HG02970 (cell line): ENCODE data around the gene DALRD3.

Experiments
- ATAC-seq: cut with Tn5 transposase; IDR thresholded peaks from one replicate; pipeline ENCODE4 v1.9.1; 2021; ENCODE audit warnings: mild to moderate bottlenecking, moderate library complexity, moderate number of reproducible peaks; ENCODE audit not compliant: unreplicated experiment, low FRiP score

Gene DALRD3

GRCh38 chr3:48984663-48985062, 33.7 kb downstream of the DALRD3 start:
- ATAC-seq, result no peak

- no peak for ATAC-seq
These were observed 35.3 kb downstream of the DALRD3 start for GRCh38 chr3:48983096-48983495.

- no peak for ATAC-seq
These were observed 35.7 kb downstream of the DALRD3 start for GRCh38 chr3:48982686-48983085.

GRCh38 chr3:48982016-48982415, 36.4 kb downstream of the DALRD3 start:
- no peak for ATAC-seq

GRCh38 chr3:48980295-48980694, 38.1 kb downstream of the DALRD3 start:
- ATAC-seq, result no peak

GRCh38 chr3:48979451-48979850, 38.9 kb downstream of the DALRD3 start:
- no peak for ATAC-seq

- ATAC-seq, result no peak
These were observed 44.1 kb downstream of the DALRD3 start for GRCh38 chr3:48974076-48974864.

- ATAC-seq, result no peak
These were observed 47.8 kb downstream of the DALRD3 start for GRCh38 chr3:48970586-48970985.

GRCh38 chr3:48966876-48967361, 51.5 kb downstream of the DALRD3 start:
- ATAC-seq, result no peak

GRCh38 chr3:48966367-48966766, 52.0 kb downstream of the DALRD3 start:
- ATAC-seq, result no peak
